ENCODE data around the gene LASP1NB.

The LASP1NB gene

DNA sequence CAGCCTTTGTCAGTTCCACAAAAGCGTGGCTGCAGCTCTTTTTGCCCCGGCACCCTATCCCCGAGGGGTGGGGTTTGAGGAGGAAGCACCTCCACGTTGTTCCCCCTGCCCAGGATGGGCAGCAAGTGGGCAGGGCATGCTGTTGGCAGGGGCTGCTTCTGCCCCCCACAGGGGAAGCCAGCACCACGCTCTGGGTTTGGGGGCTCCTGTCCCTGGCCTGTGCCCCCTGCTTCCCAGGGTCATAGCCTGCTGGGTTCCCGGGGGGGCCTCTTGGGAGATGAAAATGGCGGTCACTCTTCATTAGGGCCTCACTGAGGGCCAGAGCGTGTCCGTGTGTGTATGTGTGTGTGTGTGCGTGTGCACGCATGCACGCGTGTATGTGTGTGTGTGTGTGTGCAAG lies 32.8 kb upstream of the LASP1NB start:
- H3K4me1 ChIP-seq: peaks cover 19% of the 10 kb centered on the region
- H3K27ac ChIP-seq: no peak overlapping the region
- no peak for DNase-seq
- no peak overlapping the region for H3K4me3 ChIP-seq
- TF ChIP-seq, protein P1, sequence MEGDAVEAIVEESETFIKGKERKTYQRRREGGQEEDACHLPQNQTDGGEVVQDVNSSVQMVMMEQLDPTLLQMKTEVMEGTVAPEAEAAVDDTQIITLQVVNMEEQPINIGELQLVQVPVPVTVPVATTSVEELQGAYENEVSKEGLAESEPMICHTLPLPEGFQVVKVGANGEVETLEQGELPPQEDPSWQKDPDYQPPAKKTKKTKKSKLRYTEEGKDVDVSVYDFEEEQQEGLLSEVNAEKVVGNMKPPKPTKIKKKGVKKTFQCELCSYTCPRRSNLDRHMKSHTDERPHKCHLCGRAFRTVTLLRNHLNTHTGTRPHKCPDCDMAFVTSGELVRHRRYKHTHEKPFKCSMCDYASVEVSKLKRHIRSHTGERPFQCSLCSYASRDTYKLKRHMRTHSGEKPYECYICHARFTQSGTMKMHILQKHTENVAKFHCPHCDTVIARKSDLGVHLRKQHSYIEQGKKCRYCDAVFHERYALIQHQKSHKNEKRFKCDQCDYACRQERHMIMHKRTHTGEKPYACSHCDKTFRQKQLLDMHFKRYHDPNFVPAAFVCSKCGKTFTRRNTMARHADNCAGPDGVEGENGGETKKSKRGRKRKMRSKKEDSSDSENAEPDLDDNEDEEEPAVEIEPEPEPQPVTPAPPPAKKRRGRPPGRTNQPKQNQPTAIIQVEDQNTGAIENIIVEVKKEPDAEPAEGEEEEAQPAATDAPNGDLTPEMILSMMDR (IDR thresholded peaks at IDR 0.05): no peak
- H3K27me3 ChIP-seq: no peaks in the 10 kb centered on the region
- no peak overlapping the region for H3K9ac ChIP-seq (ENCODE audit: low read depth in 2 of 2, low read length in 2 of 2)
- H3K36me3 ChIP-seq: peaks cover 3% of the 10 kb centered on the region
- no peaks in the 10 kb centered on the region for H3K9me3 ChIP-seq
- intact Hi-C loops (cut with DNase I): no loop called here

DNA sequence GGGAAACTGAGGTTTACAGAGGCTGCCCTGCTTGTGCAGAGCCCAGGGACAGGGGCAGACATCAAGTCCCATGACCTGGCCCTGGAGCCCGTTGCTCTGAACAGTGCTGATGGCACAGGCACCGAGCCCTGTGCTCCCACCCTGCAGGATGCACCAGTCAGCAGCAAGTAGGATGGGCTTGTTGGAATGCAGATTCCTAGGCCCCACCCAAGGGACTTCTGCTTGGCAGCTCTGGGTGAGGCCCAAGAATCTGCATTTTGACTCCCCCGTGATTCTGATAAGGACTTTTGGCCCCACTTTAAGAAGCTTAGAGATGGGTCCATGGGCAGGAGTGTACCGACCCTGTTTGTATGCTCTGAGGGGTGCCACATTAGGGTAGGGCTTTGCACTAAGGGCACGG lies 32.3 kb upstream of the LASP1NB start:
- intact Hi-C loops (cut with DNase I): no loop called here
- Histone ChIP-seq H3K4me1 (peaks cover 23% of the 10 kb centered on the region), H3K27ac (no peak overlapping the region), H3K27me3 (no peaks in the 10 kb centered on the region), H3K36me3 (peaks cover 3% of the 10 kb centered on the region), H3K9me3 (no peaks in the 10 kb centered on the region), H3K4me3 (no peak overlapping the region), H3K9ac (ENCODE audit: low read depth in 2 of 2, low read length in 2 of 2) (no peak overlapping the region)
- DNase-seq: no peak
- TF ChIP-seq, protein P1 (IDR thresholded peaks at IDR 0.05): no peak

DNA sequence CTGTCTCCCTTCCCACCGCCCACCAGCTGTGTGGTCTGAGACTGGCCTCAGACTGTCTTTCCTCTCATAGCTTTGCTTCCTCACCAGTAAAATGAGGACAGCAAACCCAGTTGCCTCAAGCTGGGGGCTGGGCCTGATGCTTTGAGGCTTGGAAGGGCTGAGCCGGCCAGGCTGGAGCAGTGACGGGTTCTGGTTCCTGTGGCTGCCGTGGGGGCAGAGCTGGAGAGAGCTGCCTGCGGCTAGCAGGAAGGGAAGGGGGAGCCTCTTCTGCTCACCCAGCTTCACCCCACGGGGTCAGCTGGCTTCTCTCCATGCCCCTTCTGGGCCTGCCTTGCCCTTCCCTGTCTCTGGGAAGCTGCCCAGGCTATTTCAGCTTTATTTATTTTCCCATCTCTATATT lies 31.8 kb upstream of the LASP1NB start:
- intact Hi-C loops (cut with DNase I): no loop called here
- peak overlapping the region in 1 of 2 donors; percentile 31 for H3K9ac ChIP-seq (ENCODE audit: low read depth in 2 of 2, low read length in 2 of 2)
- no peaks in the 10 kb centered on the region for H3K9me3 ChIP-seq
- H3K4me1 ChIP-seq: peaks cover 28% of the 10 kb centered on the region
- no peak for DNase-seq
- H3K4me3 ChIP-seq: no peak overlapping the region
- TF ChIP-seq, protein P1 (IDR thresholded peaks at IDR 0.05): no peak
- H3K27me3 ChIP-seq: no peaks in the 10 kb centered on the region
- peak overlapping the region; percentile 15 for H3K27ac ChIP-seq
- peaks cover 3% of the 10 kb centered on the region for H3K36me3 ChIP-seq

DNA sequence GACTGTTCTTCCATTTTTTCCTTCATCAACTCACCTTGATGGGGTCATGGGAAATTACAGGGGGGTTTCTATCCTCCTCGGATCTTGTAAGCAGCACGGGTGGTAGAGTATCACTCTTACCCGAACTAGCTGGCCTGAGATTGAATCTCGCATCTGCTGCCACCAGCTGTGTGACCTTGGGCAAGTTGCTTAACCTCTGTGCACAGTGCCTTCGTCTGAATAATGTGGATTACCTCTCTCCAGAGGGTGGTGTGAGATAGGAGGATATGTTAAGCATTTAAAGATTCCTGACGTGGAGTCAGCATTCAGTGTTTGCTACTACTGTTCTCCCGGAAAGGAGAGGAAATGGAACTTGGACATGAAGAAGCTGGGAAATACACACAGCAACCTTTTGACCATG lies 31.1 kb upstream of the LASP1NB start:
- Histone ChIP-seq H3K9me3 (no peaks in the 10 kb centered on the region), H3K27ac (no peak overlapping the region), H3K27me3 (no peaks in the 10 kb centered on the region), H3K36me3 (peaks cover 3% of the 10 kb centered on the region), H3K4me3 (no peak overlapping the region), H3K4me1 (peaks cover 32% of the 10 kb centered on the region), H3K9ac (ENCODE audit: low read depth in 2 of 2, low read length in 2 of 2) (peak overlapping the region in 1 of 2 donors; percentile 31)
- intact Hi-C loops (cut with DNase I): no loop called here
- no peak for DNase-seq
- TF ChIP-seq, protein P1 (IDR thresholded peaks at IDR 0.05): no peak

DNA sequence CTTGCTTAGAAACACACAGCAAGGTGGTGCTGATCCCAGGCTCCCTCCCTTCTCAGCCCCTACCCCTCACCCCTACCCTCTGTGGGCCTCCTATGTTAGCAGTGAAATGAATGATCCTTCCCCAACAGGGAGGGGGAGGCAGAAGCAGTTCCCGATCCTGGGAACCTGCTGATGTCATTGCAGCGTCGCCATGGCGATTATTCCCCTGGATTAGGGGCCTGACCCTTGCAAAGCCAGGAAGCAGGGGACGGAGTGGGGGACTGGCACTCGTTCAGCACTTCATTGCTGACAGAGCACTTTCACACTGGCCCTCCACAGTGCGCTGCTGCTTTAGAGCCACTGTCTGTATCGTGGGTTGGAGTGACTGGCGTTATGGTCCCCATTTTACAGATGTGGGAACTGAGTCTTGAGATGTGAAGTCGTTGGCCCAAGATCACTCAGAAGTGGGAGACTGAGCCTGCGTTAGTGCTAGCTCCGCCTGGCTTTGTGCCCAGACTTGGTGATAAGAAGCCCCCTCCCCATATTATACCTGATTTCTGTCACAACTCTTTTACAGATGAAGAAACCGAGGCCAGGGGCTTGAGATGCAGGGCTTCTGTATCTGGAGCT lies 29.0 kb upstream of the LASP1NB start:
- H3K36me3 ChIP-seq: peaks cover 3% of the 10 kb centered on the region
- no peak overlapping the region for H3K4me3 ChIP-seq
- no peaks in the 10 kb centered on the region for H3K27me3 ChIP-seq
- H3K9ac ChIP-seq (ENCODE audit: low read depth in 2 of 2, low read length in 2 of 2): peak overlapping the region; percentile 18 to 42
- H3K9me3 ChIP-seq: no peaks in the 10 kb centered on the region
- DNase-seq: no peak
- intact Hi-C loops (cut with DNase I): no loop called here
- no peak overlapping the region for H3K27ac ChIP-seq
- TF ChIP-seq, protein P1 (IDR thresholded peaks at IDR 0.05): no peak
- peaks cover 37% of the 10 kb centered on the region for H3K4me1 ChIP-seq
